ENCODE data around the gene PLD5.

PLD5 gene

GRCh38 chr1:242178436-242178835, 346.1 kb downstream of the PLD5 start:
- TF ChIP-seq CTCF (conservative IDR thresholded peaks at IDR 0.05; ENCODE audit: low read depth, low read length) = no peak
- no peak for DNase-seq (ENCODE audit: low read depth)

GRCh38 chr1:242162140-242162539, 362.4 kb downstream of the PLD5 start:
- no peak for DNase-seq (ENCODE audit: low read depth)
- no peak overlapping the region for H3K4me3 ChIP-seq (ENCODE audit: low read depth, low read length)
- no peak for TF ChIP-seq CTCF (conservative IDR thresholded peaks at IDR 0.05; ENCODE audit: low read depth, low read length)

More at GRCh38 chr1:242178436-242178835, 346.1 kb downstream of the PLD5 start:
- H3K4me3 ChIP-seq (ENCODE audit: low read depth, low read length) = no peak overlapping the region

- DNase-seq (ENCODE audit: low read depth) = peak; percentile 13
- no peak overlapping the region for H3K4me3 ChIP-seq (ENCODE audit: low read depth, low read length)
- no peak for TF ChIP-seq CTCF (conservative IDR thresholded peaks at IDR 0.05; ENCODE audit: low read depth, low read length)
These were observed 377.2 kb downstream of the PLD5 start for GRCh38 chr1:242147096-242147976.

GRCh38 chr1:242146652-242147051, 377.8 kb downstream of the PLD5 start:
- no peak for TF ChIP-seq CTCF (conservative IDR thresholded peaks at IDR 0.05; ENCODE audit: low read depth, low read length)
- no peak for DNase-seq (ENCODE audit: low read depth)
- H3K4me3 ChIP-seq (ENCODE audit: low read depth, low read length) = no peak overlapping the region

GRCh38 chr1:242140836-242141235, 383.7 kb downstream of the PLD5 start:
- H3K4me3 ChIP-seq (ENCODE audit: low read depth, low read length) = no peak overlapping the region
- no peak for DNase-seq (ENCODE audit: low read depth)
- TF ChIP-seq CTCF (conservative IDR thresholded peaks at IDR 0.05; ENCODE audit: low read depth, low read length) = no peak

- DNase-seq (ENCODE audit: low read depth) = no peak
- H3K4me3 ChIP-seq (ENCODE audit: low read depth, low read length) = no peak overlapping the region
- TF ChIP-seq CTCF (conservative IDR thresholded peaks at IDR 0.05; ENCODE audit: low read depth, low read length) = no peak
These were observed 384.5 kb downstream of the PLD5 start for GRCh38 chr1:242139986-242140385.

- DNase-seq (ENCODE audit: low read depth) = no peak
- H3K4me3 ChIP-seq (ENCODE audit: low read depth, low read length) = no peak overlapping the region
- TF ChIP-seq CTCF (conservative IDR thresholded peaks at IDR 0.05; ENCODE audit: low read depth, low read length) = no peak
These were observed 385.1 kb downstream of the PLD5 start for GRCh38 chr1:242139442-242139841.
